Stimulated activated CD4-positive, alpha-beta T cell treated with anti-CD3 and anti-CD28 coated beads, TNF-alpha, amount 100 ng/mL, for 1 hour (primary cell): ENCODE data around the gene GPI.

Source experiments
- DNase-seq, 3 donors: peaks; one replicate each; pipeline ENCODE4 v3.0.0-alpha.2; 2020; ENCODE audit warnings: low read depth in 3 of 3, low spot score in 1 of 3

Gene GPI

GRCh38 chr19:34337739-34338138, 27.3 kb upstream of the GPI start:
- DNase-seq: no peak

GRCh38 chr19:34341935-34342680, 22.9 kb upstream of the GPI start:
- DNase-seq: no peak

GRCh38 chr19:34343751-34344150, 21.2 kb upstream of the GPI start:
- DNase-seq: no peak

GRCh38 chr19:34345947-34346351, 19.0 kb upstream of the GPI start:
- peak in 2 of 3 donors; percentile 32 to 62 for DNase-seq

- no peak for DNase-seq
These were observed 17.3 kb upstream of the GPI start for GRCh38 chr19:34347561-34348165.

- no peak for DNase-seq
These were observed 16.0 kb upstream of the GPI start for GRCh38 chr19:34348899-34349487.

- peak; percentile 21 to 43 (median 42) for DNase-seq
These were observed 14.8 kb upstream of the GPI start for GRCh38 chr19:34350161-34350561.

- DNase-seq: no peak
These were observed 13.6 kb upstream of the GPI start for GRCh38 chr19:34351382-34351826.

- DNase-seq: no peak
These were observed 11.4 kb upstream of the GPI start for GRCh38 chr19:34353546-34353945.

- DNase-seq: no peak
These were observed 9.8 kb upstream of the GPI start for GRCh38 chr19:34355201-34355600.

GRCh38 chr19:34356875-34357274, 8.1 kb upstream of the GPI start:
- no peak for DNase-seq

GRCh38 chr19:34357431-34357830, 7.6 kb upstream of the GPI start:
- no peak for DNase-seq

GRCh38 chr19:34359140-34359953, 5.6 kb upstream of the GPI start:
- DNase-seq: peak; percentile 89 to 92 (median 90)

- DNase-seq: no peak
These were observed 5.1 kb upstream of the GPI start for GRCh38 chr19:34359954-34360315.

- no peak for DNase-seq
These were observed 4.6 kb upstream of the GPI start for GRCh38 chr19:34360354-34360909.

GRCh38 chr19:34362679-34363069, 2.3 kb upstream of the GPI start:
- DNase-seq: no peak

GRCh38 chr19:34363094-34363493, 1.9 kb upstream of the GPI start:
- DNase-seq: no peak

- no peak for DNase-seq
These were observed 1.1 kb upstream of the GPI start for GRCh38 chr19:34363930-34364329.

- DNase-seq: no peak
These were observed 550 bp upstream of the GPI start for GRCh38 chr19:34364462-34364829.

- DNase-seq: no peak
These were observed 736 bp downstream of the GPI start for GRCh38 chr19:34365463-34366401.
